Hepatocyte (in vitro differentiated cells): Measurements from ENCODE around the gene KCNK17. TPM values are rescaled to one million over a fixed set of nuclear protein-coding genes. Genes with fewer than 3 reads are reported as not detected.

ENCODE experiments used
- DNase-seq: peaks from one replicate; pipeline ENCODE4 v3.0.0-alpha.2; 2016; ENCODE audit warnings: low spot score
- H2AFZ ChIP-seq: fragments of 200-600 bp; sonication (generic); 2 replicates; pipeline ENCODE4 v1.6.0; 2016; ENCODE audit warnings: antibody characterized with exemption, mild to moderate bottlenecking
- H3K27ac ChIP-seq: fragments of 200-600 bp; sonication (generic); 2 replicates; pipeline ENCODE4 v1.5.1; 2016; ENCODE audit warnings: mild to moderate bottlenecking
- H3K27me3 ChIP-seq: fragments of 200-600 bp; sonication (generic); 2 replicates; pipeline ENCODE4 v1.6.1; 2016
- H3K36me3 ChIP-seq: fragments of 200-600 bp; sonication (generic); replicated peaks from 2 replicates; pipeline ENCODE4 v1.5.1; 2016; ENCODE audit warnings: low read depth; ENCODE audit not compliant: insufficient read depth
- H3K4me1 ChIP-seq: fragments of 200-600 bp; sonication (generic); 2 replicates; pipeline ENCODE4 v1.5.1; 2016; ENCODE audit warnings: mild to moderate bottlenecking, moderate library complexity; ENCODE audit not compliant: insufficient read depth
- H3K4me2 ChIP-seq: fragments of 200-600 bp; sonication (generic); 2 replicates; pipeline ENCODE4 v1.6.0; 2016
- H3K4me3 ChIP-seq: fragments of 200-600 bp; sonication (generic); 2 replicates; pipeline ENCODE4 v1.5.1; 2016; ENCODE audit warnings: mild to moderate bottlenecking
- H3K79me2 ChIP-seq: fragments of 200-600 bp; sonication (generic); 2 replicates; pipeline ENCODE4 v1.6.0; 2017; ENCODE audit warnings: mild to moderate bottlenecking
- H3K9me2 ChIP-seq: fragments of 200-600 bp; sonication (generic); replicated peaks from 2 replicates; pipeline ENCODE4 v1.6.0; 2017; ENCODE audit warnings: mild to moderate bottlenecking; ENCODE audit not compliant: insufficient read depth
- H3K9me3 ChIP-seq: fragments of 200-600 bp; sonication (generic); 2 replicates; pipeline ENCODE4 v1.5.1; 2016; ENCODE audit warnings: low read depth, mild to moderate bottlenecking
- H4K20me1 ChIP-seq: fragments of 200-600 bp; sonication (generic); 2 replicates; pipeline ENCODE4 v1.6.0; 2016; ENCODE audit warnings: mild to moderate bottlenecking; ENCODE audit not compliant: insufficient read depth, poor library complexity, severe bottlenecking
- EZH2 ChIP-seq: fragments of 200-600 bp; sonication (generic); IDR thresholded peaks from 2 replicates; pipeline ENCODE4 v1.6.1; 2016; ENCODE audit warnings: antibody characterized with exemption, mild to moderate bottlenecking, borderline replicate concordance
- EZH2phosphoT487 ChIP-seq: fragments of 200-600 bp; sonication (generic); IDR thresholded peaks from one replicate; pipeline ENCODE4 v1.6.1; 2018; ENCODE audit warnings: antibody characterized with exemption, mild to moderate bottlenecking, low read depth, moderate library complexity; ENCODE audit not compliant: unreplicated experiment, severe bottlenecking
- WGBS: methylation state at CpG from one replicate; pipeline ENCODE4 v1.1.6; 2016; ENCODE audit warnings: low lambda C conversion rate; ENCODE audit errors: missing lambda C conversion rate; 5-methylcytosine and 5-hydroxymethylcytosine counted together
- polyA plus RNA-seq: library from polyadenylated mRNA; unstranded; fragments of >200 nt; fragmentation: Nextera tagmentation; extraction: Ambion mirVana; gene quantifications from 2 replicates; pipeline ENCODE4 v1.2.1, GENCODE V29; 2016
- total RNA-seq: library from RNA; depleted of rRNA; stranded (reverse); fragments of >200 nt; gene quantifications from 2 replicates; pipeline ENCODE4 v1.2.3, GENCODE V29; 2014
- TF ChIP-seq, protein P1 (sequence below): fragments of 200-600 bp; sonication (generic); IDR thresholded peaks from 2 replicates; pipeline ENCODE4 v1.5.1; 2016; ENCODE audit warnings: antibody characterized with exemption, mild to moderate bottlenecking; ENCODE audit not compliant: poor library complexity

Gene KCNK17
- total and polyA plus RNA-seq, 2 experiments from 2014 or later: not detected

DNA sequence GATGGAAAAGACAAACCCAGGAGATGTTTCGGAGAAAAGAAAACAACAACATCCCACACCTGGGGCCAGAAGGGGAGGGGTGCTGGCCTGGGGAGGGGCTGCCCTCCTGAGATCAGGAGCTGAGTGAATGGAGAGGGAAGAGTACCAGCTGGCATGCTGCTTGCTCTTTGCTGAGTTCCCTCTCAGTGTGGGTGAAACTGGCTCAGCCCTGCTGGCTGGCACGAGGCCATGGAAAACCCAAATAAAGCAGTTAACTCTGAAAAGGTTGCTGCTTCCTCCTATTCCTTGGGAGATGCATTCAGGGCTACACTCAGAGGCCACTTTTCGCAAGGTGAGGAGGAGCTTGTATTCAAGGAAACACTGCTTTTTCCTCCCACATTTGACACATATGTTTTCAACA, 16.3 kb upstream of the KCNK17 start:
- no peak for DNase-seq
- Histone ChIP-seq H3K9me2 (no peaks in the 10 kb centered on the region), H3K36me3 (no peaks in the 10 kb centered on the region), H3K9me3 (no peaks in the 10 kb centered on the region), H3K27ac (no peak overlapping the region), H4K20me1 (no peaks in the 10 kb centered on the region), H3K4me1 (no peaks in the 10 kb centered on the region), H2AFZ (no peak overlapping the region), H3K79me2 (no peaks in the 10 kb centered on the region), H3K4me3 (no peak overlapping the region), H3K4me2 (no peak overlapping the region), H3K27me3 (peaks cover 7% of the 10 kb centered on the region)
- 88% methylated on average over 3 of the region's 3 CpGs for WGBS
- TF ChIP-seq EZH2: no peak
- TF ChIP-seq, protein P1, sequence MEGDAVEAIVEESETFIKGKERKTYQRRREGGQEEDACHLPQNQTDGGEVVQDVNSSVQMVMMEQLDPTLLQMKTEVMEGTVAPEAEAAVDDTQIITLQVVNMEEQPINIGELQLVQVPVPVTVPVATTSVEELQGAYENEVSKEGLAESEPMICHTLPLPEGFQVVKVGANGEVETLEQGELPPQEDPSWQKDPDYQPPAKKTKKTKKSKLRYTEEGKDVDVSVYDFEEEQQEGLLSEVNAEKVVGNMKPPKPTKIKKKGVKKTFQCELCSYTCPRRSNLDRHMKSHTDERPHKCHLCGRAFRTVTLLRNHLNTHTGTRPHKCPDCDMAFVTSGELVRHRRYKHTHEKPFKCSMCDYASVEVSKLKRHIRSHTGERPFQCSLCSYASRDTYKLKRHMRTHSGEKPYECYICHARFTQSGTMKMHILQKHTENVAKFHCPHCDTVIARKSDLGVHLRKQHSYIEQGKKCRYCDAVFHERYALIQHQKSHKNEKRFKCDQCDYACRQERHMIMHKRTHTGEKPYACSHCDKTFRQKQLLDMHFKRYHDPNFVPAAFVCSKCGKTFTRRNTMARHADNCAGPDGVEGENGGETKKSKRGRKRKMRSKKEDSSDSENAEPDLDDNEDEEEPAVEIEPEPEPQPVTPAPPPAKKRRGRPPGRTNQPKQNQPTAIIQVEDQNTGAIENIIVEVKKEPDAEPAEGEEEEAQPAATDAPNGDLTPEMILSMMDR: no peak
- TF ChIP-seq EZH2phosphoT487: no peak

- no peaks in the 10 kb centered on the region for H4K20me1 ChIP-seq
- DNase-seq: no peak
- no peak overlapping the region for H3K27ac ChIP-seq
- no peaks in the 10 kb centered on the region for H3K36me3 ChIP-seq
- no peaks in the 10 kb centered on the region for H3K79me2 ChIP-seq
- no peak overlapping the region for H2AFZ ChIP-seq
- TF ChIP-seq, protein P1: no peak
- no peak for TF ChIP-seq EZH2
- no peak for TF ChIP-seq EZH2phosphoT487
- H3K27me3 ChIP-seq: peaks cover 7% of the 10 kb centered on the region
- no peaks in the 10 kb centered on the region for H3K4me1 ChIP-seq
- H3K9me2 ChIP-seq: no peaks in the 10 kb centered on the region
- no peak overlapping the region for H3K4me2 ChIP-seq
- WGBS: 97% methylated on average over 3 of the region's 3 CpGs
- H3K4me3 ChIP-seq: no peak overlapping the region
- H3K9me3 ChIP-seq: no peaks in the 10 kb centered on the region
Observed at GRCh38 chr6:39330057-39330456, 15.8 kb upstream of the KCNK17 start.

- Histone ChIP-seq H3K4me3 (no peak overlapping the region), H3K4me1 (no peaks in the 10 kb centered on the region), H3K9me2 (no peaks in the 10 kb centered on the region), H3K27ac (no peak overlapping the region), H4K20me1 (no peaks in the 10 kb centered on the region), H3K9me3 (no peaks in the 10 kb centered on the region), H2AFZ (no peak overlapping the region), H3K27me3 (peaks cover 7% of the 10 kb centered on the region), H3K79me2 (no peaks in the 10 kb centered on the region), H3K36me3 (no peaks in the 10 kb centered on the region), H3K4me2 (no peak overlapping the region)
- no peak for DNase-seq
- WGBS: 84% methylated on average over 12 of the region's 12 CpGs
- TF ChIP-seq EZH2phosphoT487: no peak
- no peak for TF ChIP-seq EZH2
- TF ChIP-seq, protein P1: no peak
Observed at GRCh38 chr6:39328066-39328465, 13.8 kb upstream of the KCNK17 start.

DNA sequence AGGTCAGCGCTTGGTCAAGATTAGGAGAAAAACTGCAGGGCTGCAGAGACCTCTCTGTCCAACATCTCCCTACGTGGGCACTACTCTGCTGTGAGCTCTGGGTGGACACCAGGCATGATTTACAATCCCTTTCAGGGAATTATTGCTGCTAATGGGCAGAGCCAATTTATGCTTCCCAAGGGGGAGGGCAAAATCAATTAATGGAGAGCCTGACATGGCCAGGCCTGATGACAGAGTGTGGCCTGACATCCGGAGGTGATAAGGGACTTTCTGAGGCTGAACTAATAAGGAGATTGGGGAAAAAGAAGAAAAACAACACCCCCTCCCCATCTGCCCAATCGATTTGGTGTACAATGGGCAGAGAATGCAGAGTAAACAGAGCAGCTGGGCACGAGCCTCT, 13.3 kb upstream of the KCNK17 start:
- TF ChIP-seq, protein P1: no peak
- TF ChIP-seq EZH2phosphoT487: no peak
- no peak for TF ChIP-seq EZH2
- Histone ChIP-seq H3K27ac (no peak overlapping the region), H3K36me3 (no peaks in the 10 kb centered on the region), H4K20me1 (no peaks in the 10 kb centered on the region), H3K27me3 (peaks cover 7% of the 10 kb centered on the region), H3K9me2 (no peaks in the 10 kb centered on the region), H2AFZ (no peak overlapping the region), H3K4me1 (no peaks in the 10 kb centered on the region), H3K4me2 (no peak overlapping the region), H3K9me3 (no peaks in the 10 kb centered on the region), H3K4me3 (no peak overlapping the region), H3K79me2 (no peaks in the 10 kb centered on the region)
- DNase-seq: no peak
- WGBS: 66% methylated on average over 5 of the region's 5 CpGs
